H9 (cell line): Measurements from ENCODE around the gene MTG1. TPM values are rescaled to one million over a fixed set of nuclear protein-coding genes. Genes with fewer than 3 reads are reported as not detected.

ENCODE experiments used
- DNase-seq: peaks from one replicate; pipeline ENCODE4 v3.0.0-alpha.2; 2017
- H2AFZ ChIP-seq: one replicate; pipeline ENCODE4 v1.6.1; 2013; ENCODE audit warnings: mild to moderate bottlenecking, low read length, control low read depth, moderate library complexity
- H2AK5ac ChIP-seq: 2 replicates; pipeline ENCODE4 v1.6.1; 2013; ENCODE audit warnings: low read length, control low read depth, mixed read lengths; ENCODE audit not compliant: insufficient read length
- H2BK120ac ChIP-seq: one replicate; pipeline ENCODE4 v1.6.1; 2013; ENCODE audit warnings: low read depth, mild to moderate bottlenecking, low read length, control low read depth, inconsistent platforms; ENCODE audit not compliant: poor library complexity, severe bottlenecking
- H2BK12ac ChIP-seq: 2 replicates; pipeline ENCODE4 v1.6.1; 2013; ENCODE audit warnings: low read length, control low read depth, mixed read lengths, low read depth; ENCODE audit not compliant: insufficient read length
- H2BK15ac ChIP-seq: 2 replicates; pipeline ENCODE4 v1.6.1; 2013; ENCODE audit warnings: low read depth, low read length, control low read depth
- H2BK20ac ChIP-seq: one replicate; pipeline ENCODE4 v1.6.1; 2013; ENCODE audit warnings: low read depth, mild to moderate bottlenecking, low read length, control low read depth, inconsistent platforms; ENCODE audit not compliant: poor library complexity, severe bottlenecking
- H2BK5ac ChIP-seq: 2 replicates; pipeline ENCODE4 v1.6.1; 2013; ENCODE audit warnings: low read length, control low read depth, mixed read lengths; ENCODE audit not compliant: insufficient read length
- H3K14ac ChIP-seq: 2 replicates; pipeline ENCODE4 v1.6.1; 2013; ENCODE audit warnings: low read length, control low read depth; ENCODE audit not compliant: insufficient read depth
- H3K18ac ChIP-seq: 2 replicates; pipeline ENCODE4 v1.6.1; 2013; ENCODE audit warnings: low read depth, mild to moderate bottlenecking, mixed read lengths, low read length, control low read depth; ENCODE audit not compliant: insufficient read length
- H3K23ac ChIP-seq: 2 replicates; pipeline ENCODE4 v1.6.1; 2013; ENCODE audit warnings: low read length, control low read depth, mixed read lengths, low read depth; ENCODE audit not compliant: insufficient read length
- H3K23me2 ChIP-seq: 2 replicates; pipeline ENCODE4 v1.6.1; 2013; ENCODE audit warnings: low read depth, mild to moderate bottlenecking, mixed read lengths, low read length, control low read depth; ENCODE audit not compliant: insufficient read length, poor library complexity, severe bottlenecking
- H3K27ac ChIP-seq: 2 replicates; pipeline ENCODE4 v1.5.1; 2013; ENCODE audit warnings: low read length, control low read depth, mixed read lengths, low read depth; ENCODE audit not compliant: insufficient read length
- H3K27me3 ChIP-seq: 2 replicates; pipeline ENCODE4 v1.6.1; 2013; ENCODE audit warnings: low read length, control low read depth, inconsistent platforms; ENCODE audit not compliant: insufficient read depth
- H3K4ac ChIP-seq: 2 replicates; pipeline ENCODE4 v1.6.1; 2013; ENCODE audit warnings: low read depth, mild to moderate bottlenecking, control low read depth, inconsistent platforms, low read length, moderate library complexity
- H3K4me1 ChIP-seq: 2 replicates; pipeline ENCODE4 v1.6.1; 2013; ENCODE audit warnings: low read length, control low read depth, inconsistent platforms; ENCODE audit not compliant: insufficient read depth
- H3K4me2 ChIP-seq: 2 replicates; pipeline ENCODE4 v1.6.1; 2013; ENCODE audit warnings: low read length, control low read depth, mixed read lengths; ENCODE audit not compliant: insufficient read length, insufficient read depth
- H3K56ac ChIP-seq: 2 replicates; pipeline ENCODE4 v1.6.1; 2013; ENCODE audit warnings: low read depth, mild to moderate bottlenecking, mixed read lengths, low read length, control low read depth; ENCODE audit not compliant: insufficient read length
- H3K79me1 ChIP-seq: 2 replicates; pipeline ENCODE4 v1.6.1; 2013; ENCODE audit warnings: low read depth, mild to moderate bottlenecking, moderate library complexity, low read length, control low read depth, inconsistent platforms; ENCODE audit not compliant: insufficient read depth, poor library complexity, severe bottlenecking
- H3K79me2 ChIP-seq: 2 replicates; pipeline ENCODE4 v1.6.1; 2013; ENCODE audit warnings: low read length, control low read depth, inconsistent platforms; ENCODE audit not compliant: insufficient read depth
- H3K9ac ChIP-seq: 2 replicates; pipeline ENCODE4 v1.6.1; 2013; ENCODE audit warnings: low read length, control low read depth, mixed read lengths; ENCODE audit not compliant: insufficient read length; ENCODE audit errors: extremely low read depth
- H3K9me3 ChIP-seq: one replicate; pipeline ENCODE4 v1.6.1; 2013; ENCODE audit warnings: low read depth, low read length, inconsistent platforms; ENCODE audit not compliant: control insufficient read depth
- H3T11ph ChIP-seq: one replicate; pipeline ENCODE4 v1.6.1; 2013; ENCODE audit warnings: mild to moderate bottlenecking, low read length, control low read depth, inconsistent platforms
- H4K20me1 ChIP-seq: one replicate; pipeline ENCODE4 v1.6.1; 2013; ENCODE audit not compliant: control insufficient read depth, insufficient read length, insufficient read depth
- H4K5ac ChIP-seq: 2 replicates; pipeline ENCODE4 v1.6.1; 2013; ENCODE audit warnings: low read depth, mild to moderate bottlenecking, mixed read lengths, low read length, control low read depth; ENCODE audit not compliant: insufficient read length
- H4K8ac ChIP-seq: replicated peaks from 2 replicates; pipeline ENCODE4 v1.6.1; 2013; ENCODE audit warnings: low read length, control low read depth, mixed read lengths, low read depth; ENCODE audit not compliant: insufficient read length
- H4K91ac ChIP-seq: 2 replicates; pipeline ENCODE4 v1.6.1; 2013; ENCODE audit warnings: low read depth, mild to moderate bottlenecking, moderate library complexity, mixed read lengths, low read length, control low read depth; ENCODE audit not compliant: insufficient read length
- H3K27ac Mint-ChIP-seq, 3 experiments: 2 replicates in 2 of 3; 3 replicates in 1 of 3; pipeline ENCODE4 v1.8.0; 2020 to 2021; ENCODE audit warnings: mixed read lengths in 3 of 3, mild to moderate bottlenecking in 1 of 3, moderate library complexity in 1 of 3
- H3K27me3 Mint-ChIP-seq: 2 replicates; pipeline ENCODE4 v1.8.0; 2021; ENCODE audit warnings: low read depth, mild to moderate bottlenecking, moderate library complexity, mixed read lengths
- H3K36me3 Mint-ChIP-seq, 3 experiments: 2 replicates in 2 of 3; 3 replicates in 1 of 3; pipeline ENCODE4 v1.8.0; 2020 to 2021; ENCODE audit warnings: low read depth in 3 of 3, mixed read lengths in 3 of 3; ENCODE audit not compliant: insufficient read depth in 1 of 3
- H3K4me1 Mint-ChIP-seq, 2 experiments: 2 replicates each; pipeline ENCODE4 v1.8.0; 2020; ENCODE audit warnings: mixed read lengths in 2 of 2
- H3K4me3 Mint-ChIP-seq, 2 experiments: 2 replicates in 1 of 2; 3 replicates in 1 of 2; pipeline ENCODE4 v1.8.0; 2020 to 2021; ENCODE audit warnings: mild to moderate bottlenecking in 2 of 2, mixed read lengths in 2 of 2, moderate library complexity in 1 of 2
- H3K9me3 Mint-ChIP-seq, 2 experiments: 2 replicates in 1 of 2; 3 replicates in 1 of 2; pipeline ENCODE4 v1.8.0; 2020; ENCODE audit warnings: mild to moderate bottlenecking in 2 of 2, mixed read lengths in 2 of 2, moderate library complexity in 1 of 2
- CTCF ChIP-seq: fragments of 200-600 bp; sonication (generic); conservative IDR thresholded peaks from 3 replicates; pipeline ENCODE4 v1.8.0; 2021; ENCODE audit warnings: antibody characterized with exemption, mild to moderate bottlenecking
- WGBS: extraction: QIAGEN DNeasy Blood & Tissue Kit; methylation state at CpG from one replicate; pipeline ENCODE4 v1.1.7; 2013; ENCODE audit warnings: missing lambda C conversion rate, low lambda C conversion rate, mixed read lengths; ENCODE audit not compliant: insufficient read length; ENCODE audit errors: extremely low coverage; 5-methylcytosine and 5-hydroxymethylcytosine counted together
- total RNA-seq: library from RNA; stranded (reverse); gene quantifications from 2 replicates; pipeline ENCODE4 v1.2.1, GENCODE V29; 2021

MTG1 gene
- total RNA-seq, 1 experiment from 2014 or later, result 65.3 TPM

- Mint-ChIP-seq H3K9me3 (no peaks in the 10 kb centered on the region), H3K4me3 (peak overlapping the region in 1 of 2 experiments; percentile 20; a peak in 2 of 5 replicates), H3K36me3 (peaks cover 3 to 17% (median 10%) of the 10 kb centered on the region in 3 experiments; a peak in 5 of 7 replicates), H3K27ac (no peak overlapping the region), H3K27me3 (peaks cover 11% of the 10 kb centered on the region), H3K4me1 (no peaks in the 10 kb centered on the region)
- no peak overlapping the region for H4K8ac ChIP-seq
- no peak overlapping the region for H3K18ac ChIP-seq
- H2BK120ac ChIP-seq, result no peak overlapping the region
- no peak overlapping the region for H3T11ph ChIP-seq
- no peak overlapping the region for H4K91ac ChIP-seq
- H4K5ac ChIP-seq, result no peak overlapping the region
- no peak for TF ChIP-seq CTCF
- H2BK5ac ChIP-seq, result no peak overlapping the region
- peaks cover 3% of the 10 kb centered on the region for H3K23me2 ChIP-seq
- H2BK20ac ChIP-seq, result no peak overlapping the region
- H3K56ac ChIP-seq, result no peak overlapping the region
- H2AFZ ChIP-seq, result no peak overlapping the region
- WGBS, result no CpG with 5 or more reads among the region's 17 CpGs
- H3K4me1 ChIP-seq, result no peaks in the 10 kb centered on the region
- no peaks in the 10 kb centered on the region for H3K9me3 ChIP-seq
- H3K27ac ChIP-seq, result no peak overlapping the region
- H3K14ac ChIP-seq, result no peak overlapping the region; the same call in 1 of the 2 replicates
- H3K27me3 ChIP-seq, result no peaks in the 10 kb centered on the region
- no peak overlapping the region for H3K4ac ChIP-seq
- no peak overlapping the region for H2BK12ac ChIP-seq
- H3K79me1 ChIP-seq, result no peaks in the 10 kb centered on the region
- no peak overlapping the region for H2BK15ac ChIP-seq
- H3K9ac ChIP-seq, result no peak overlapping the region
- peak; percentile 30 for DNase-seq
- H3K4me2 ChIP-seq, result no peak overlapping the region
- H3K79me2 ChIP-seq, result no peaks in the 10 kb centered on the region
- no peak overlapping the region for H3K23ac ChIP-seq
- no peak overlapping the region for H2AK5ac ChIP-seq
- peaks cover 4% of the 10 kb centered on the region for H4K20me1 ChIP-seq
Observed at GRCh38 chr10:133421336-133422222, 27.6 kb downstream of the MTG1 start.
